ENCODE measurements around the gene FANCF.

The FANCF gene

DNA sequence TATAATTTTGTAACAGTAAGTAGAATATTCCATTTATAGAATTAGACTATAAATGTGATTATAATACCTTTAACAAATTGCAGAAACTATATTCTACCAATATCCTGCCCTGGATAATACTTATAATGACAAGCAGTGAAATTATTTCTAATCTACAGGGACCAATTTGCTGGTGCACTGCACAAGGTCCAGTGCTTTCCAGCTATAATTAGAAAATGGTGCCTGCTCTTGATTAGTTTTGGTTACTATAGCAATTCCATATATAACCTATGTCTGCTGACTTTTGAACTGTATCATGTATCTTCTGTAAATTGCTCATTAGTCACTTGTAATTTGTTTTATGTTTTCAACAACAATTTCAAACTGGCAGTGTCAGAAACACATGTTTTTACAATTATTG, 23.1 kb downstream of the FANCF start:
- TF ChIP-seq EZH2 (IDR thresholded peaks at IDR 0.05; ENCODE audit: borderline replicate concordance, low read depth, low read length, severe bottlenecking), result no peak
- TF ChIP-seq, protein P1, sequence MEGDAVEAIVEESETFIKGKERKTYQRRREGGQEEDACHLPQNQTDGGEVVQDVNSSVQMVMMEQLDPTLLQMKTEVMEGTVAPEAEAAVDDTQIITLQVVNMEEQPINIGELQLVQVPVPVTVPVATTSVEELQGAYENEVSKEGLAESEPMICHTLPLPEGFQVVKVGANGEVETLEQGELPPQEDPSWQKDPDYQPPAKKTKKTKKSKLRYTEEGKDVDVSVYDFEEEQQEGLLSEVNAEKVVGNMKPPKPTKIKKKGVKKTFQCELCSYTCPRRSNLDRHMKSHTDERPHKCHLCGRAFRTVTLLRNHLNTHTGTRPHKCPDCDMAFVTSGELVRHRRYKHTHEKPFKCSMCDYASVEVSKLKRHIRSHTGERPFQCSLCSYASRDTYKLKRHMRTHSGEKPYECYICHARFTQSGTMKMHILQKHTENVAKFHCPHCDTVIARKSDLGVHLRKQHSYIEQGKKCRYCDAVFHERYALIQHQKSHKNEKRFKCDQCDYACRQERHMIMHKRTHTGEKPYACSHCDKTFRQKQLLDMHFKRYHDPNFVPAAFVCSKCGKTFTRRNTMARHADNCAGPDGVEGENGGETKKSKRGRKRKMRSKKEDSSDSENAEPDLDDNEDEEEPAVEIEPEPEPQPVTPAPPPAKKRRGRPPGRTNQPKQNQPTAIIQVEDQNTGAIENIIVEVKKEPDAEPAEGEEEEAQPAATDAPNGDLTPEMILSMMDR (IDR thresholded peaks at IDR 0.05; ENCODE audit: borderline replicate concordance, extremely low read depth, low read length, poor library complexity, severe bottlenecking), result no peak
- no peak overlapping the region for H2AFZ ChIP-seq (ENCODE audit: low read depth, low read length)
- H3K27me3 ChIP-seq (ENCODE audit: insufficient read depth, low read length, poor library complexity), result no peaks in the 10 kb centered on the region
- no peak for ATAC-seq (ENCODE audit: insufficient read depth, low read depth)
- no peaks in the 10 kb centered on the region for H3K4me1 ChIP-seq (ENCODE audit: insufficient read depth, low read length)
- no peaks in the 10 kb centered on the region for H3K79me2 ChIP-seq (ENCODE audit: insufficient read depth, low read length)
- no peak overlapping the region for H3K4me3 ChIP-seq (ENCODE audit: low read depth in 1 of 2, low read length in 2 of 2)
- H3K4me2 ChIP-seq (ENCODE audit: insufficient read depth, low read length), result no peak overlapping the region
- DNase-seq, result no peak
- no peak overlapping the region for H3K9ac ChIP-seq (ENCODE audit: low read depth, low read length)
- H3K36me3 ChIP-seq (ENCODE audit: insufficient read depth, low read length), result no peaks in the 10 kb centered on the region
- H4K20me1 ChIP-seq (ENCODE audit: insufficient read depth, low read length), result no peaks in the 10 kb centered on the region
- no peaks in the 10 kb centered on the region for H3K9me3 ChIP-seq (ENCODE audit: insufficient read depth, low read length, severe bottlenecking)
- no peak overlapping the region for H3K27ac ChIP-seq (ENCODE audit: low read length)

DNA sequence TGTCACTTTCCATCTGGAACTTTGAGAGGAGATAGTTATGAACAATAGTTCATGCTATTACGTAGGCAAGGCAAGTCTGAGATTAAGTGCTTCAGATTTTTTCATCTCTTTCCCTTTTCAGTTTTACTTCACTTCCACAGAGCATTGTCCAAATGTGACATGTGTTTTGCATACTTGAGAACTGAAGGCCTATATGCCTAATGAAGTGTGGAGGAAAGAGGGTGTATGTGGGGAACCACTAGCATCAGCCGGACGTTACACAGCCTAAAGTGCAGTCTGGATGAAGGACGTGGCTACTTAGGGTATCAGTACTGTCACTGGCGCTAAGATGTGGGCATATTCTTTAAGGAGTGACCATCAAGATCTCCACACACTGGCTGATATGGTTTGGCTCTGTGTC, 26.2 kb downstream of the FANCF start:
- no peak for DNase-seq
- no peak overlapping the region for H3K4me2 ChIP-seq (ENCODE audit: insufficient read depth, low read length)
- H3K79me2 ChIP-seq (ENCODE audit: insufficient read depth, low read length), result no peaks in the 10 kb centered on the region

DNA sequence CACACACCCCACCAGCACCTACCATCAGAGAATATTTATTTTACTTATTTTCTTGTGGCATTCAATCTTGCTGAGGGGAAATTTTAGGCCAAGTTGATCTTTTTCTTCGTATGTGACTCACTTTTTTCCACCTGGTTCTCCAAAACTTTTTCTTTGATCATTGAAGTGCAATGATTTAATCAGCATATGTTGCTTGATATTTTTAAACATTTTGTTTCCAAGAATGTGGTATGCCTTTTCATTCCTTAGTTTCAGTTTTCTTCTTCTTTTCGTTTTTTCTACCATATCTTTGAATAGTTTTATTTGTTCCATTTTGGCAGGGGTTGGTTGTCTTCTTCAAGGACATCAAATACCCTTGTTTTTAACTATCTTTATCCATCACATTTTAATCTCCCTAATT, 28.6 kb downstream of the FANCF start:
- H3K27ac ChIP-seq (ENCODE audit: low read length), result no peak overlapping the region

More for the DNA sequence above, 26.2 kb downstream of the FANCF start:
- no peak overlapping the region for H3K9ac ChIP-seq (ENCODE audit: low read depth, low read length)
- no peak overlapping the region for H3K4me3 ChIP-seq (ENCODE audit: low read depth in 1 of 2, low read length in 2 of 2)
- no peaks in the 10 kb centered on the region for H3K9me3 ChIP-seq (ENCODE audit: insufficient read depth, low read length, severe bottlenecking)
- H2AFZ ChIP-seq (ENCODE audit: low read depth, low read length), result no peak overlapping the region
- no peaks in the 10 kb centered on the region for H4K20me1 ChIP-seq (ENCODE audit: insufficient read depth, low read length)
- H3K4me1 ChIP-seq (ENCODE audit: insufficient read depth, low read length), result no peaks in the 10 kb centered on the region
- no peak for TF ChIP-seq EZH2 (IDR thresholded peaks at IDR 0.05; ENCODE audit: borderline replicate concordance, low read depth, low read length, severe bottlenecking)
- TF ChIP-seq, protein P1 (IDR thresholded peaks at IDR 0.05; ENCODE audit: borderline replicate concordance, extremely low read depth, low read length, poor library complexity, severe bottlenecking), result no peak
- no peak for ATAC-seq (ENCODE audit: insufficient read depth, low read depth)
- no peaks in the 10 kb centered on the region for H3K36me3 ChIP-seq (ENCODE audit: insufficient read depth, low read length)
- H3K27ac ChIP-seq (ENCODE audit: low read length), result no peak overlapping the region
- H3K27me3 ChIP-seq (ENCODE audit: insufficient read depth, low read length, poor library complexity), result no peaks in the 10 kb centered on the region

More for the DNA sequence above, 28.6 kb downstream of the FANCF start:
- ATAC-seq (ENCODE audit: insufficient read depth, low read depth), result no peak
- Histone ChIP-seq H2AFZ (ENCODE audit: low read depth, low read length) (no peak overlapping the region), H3K4me1 (ENCODE audit: insufficient read depth, low read length) (no peaks in the 10 kb centered on the region), H3K9ac (ENCODE audit: low read depth, low read length) (no peak overlapping the region), H3K4me2 (ENCODE audit: insufficient read depth, low read length) (no peak overlapping the region), H3K9me3 (ENCODE audit: insufficient read depth, low read length, severe bottlenecking) (no peaks in the 10 kb centered on the region), H4K20me1 (ENCODE audit: insufficient read depth, low read length) (no peaks in the 10 kb centered on the region), H3K36me3 (ENCODE audit: insufficient read depth, low read length) (no peaks in the 10 kb centered on the region), H3K4me3 (ENCODE audit: low read depth in 1 of 2, low read length in 2 of 2) (no peak overlapping the region), H3K27me3 (ENCODE audit: insufficient read depth, low read length, poor library complexity) (no peaks in the 10 kb centered on the region), H3K79me2 (ENCODE audit: insufficient read depth, low read length) (no peaks in the 10 kb centered on the region)
- DNase-seq, result no peak
- TF ChIP-seq, protein P1 (IDR thresholded peaks at IDR 0.05; ENCODE audit: borderline replicate concordance, extremely low read depth, low read length, poor library complexity, severe bottlenecking), result no peak
- TF ChIP-seq EZH2 (IDR thresholded peaks at IDR 0.05; ENCODE audit: borderline replicate concordance, low read depth, low read length, severe bottlenecking), result no peak
